Muscle of leg (tissue), 11 donors: ENCODE data around the gene TBC1D22A. TPM values are rescaled to one million over a fixed set of nuclear protein-coding genes. Genes with fewer than 3 reads are reported as not detected.

Experiments
- DNase-seq: peaks from one replicate; pipeline ENCODE4 v3.0.0; 2013
- H3K27ac ChIP-seq: one replicate; pipeline ENCODE4 v1.5.1; 2013; ENCODE audit warnings: mild to moderate bottlenecking, low read length, control low read depth
- H3K27me3 ChIP-seq: one replicate; pipeline ENCODE4 v1.6.1; 2013; ENCODE audit warnings: low read length; ENCODE audit not compliant: control insufficient read depth, insufficient read depth
- H3K36me3 ChIP-seq: one replicate; pipeline ENCODE4 v1.6.1; 2013; ENCODE audit warnings: low read length; ENCODE audit not compliant: control insufficient read depth, insufficient read depth
- H3K4me1 ChIP-seq: one replicate; pipeline ENCODE4 v1.6.1; 2013; ENCODE audit warnings: low read length; ENCODE audit not compliant: control insufficient read depth, insufficient read depth
- H3K4me3 ChIP-seq: one replicate; pipeline ENCODE4 v1.5.1; 2013; ENCODE audit warnings: low read length, control low read depth
- H3K9me3 ChIP-seq: replicated peaks from 2 replicates; pipeline ENCODE4 v1.6.1; 2013; ENCODE audit warnings: low read depth, low read length; ENCODE audit not compliant: control insufficient read depth
- WGBS: methylation state at CpG from one replicate; pipeline ENCODE4 v1.1.5; 2013; ENCODE audit warnings: missing lambda C conversion rate; ENCODE audit not compliant: insufficient coverage; 5-methylcytosine and 5-hydroxymethylcytosine counted together
- polyA plus RNA-seq, 8 donors: library from polyadenylated mRNA; unstranded; fragments of 120-200 nt; gene quantifications; one replicate each; pipeline versions ENCODE4 v1.2.1 to v1.2.3, GENCODE V29; 2013; ENCODE audit warnings: inconsistent platforms in 1 of 8, low replicate concordance in 1 of 8; ENCODE audit not compliant: insufficient read length in 8 of 8, insufficient read depth in 1 of 8
- total RNA-seq: library from RNA; stranded (reverse); fragments of 120-200 nt; gene quantifications from one replicate; pipeline ENCODE4 v1.2.4, GENCODE V29; 2013

The TBC1D22A gene
- total and polyA plus RNA-seq, 9 donors = 8.0 to 16.9 (median 15.6) TPM

DNA sequence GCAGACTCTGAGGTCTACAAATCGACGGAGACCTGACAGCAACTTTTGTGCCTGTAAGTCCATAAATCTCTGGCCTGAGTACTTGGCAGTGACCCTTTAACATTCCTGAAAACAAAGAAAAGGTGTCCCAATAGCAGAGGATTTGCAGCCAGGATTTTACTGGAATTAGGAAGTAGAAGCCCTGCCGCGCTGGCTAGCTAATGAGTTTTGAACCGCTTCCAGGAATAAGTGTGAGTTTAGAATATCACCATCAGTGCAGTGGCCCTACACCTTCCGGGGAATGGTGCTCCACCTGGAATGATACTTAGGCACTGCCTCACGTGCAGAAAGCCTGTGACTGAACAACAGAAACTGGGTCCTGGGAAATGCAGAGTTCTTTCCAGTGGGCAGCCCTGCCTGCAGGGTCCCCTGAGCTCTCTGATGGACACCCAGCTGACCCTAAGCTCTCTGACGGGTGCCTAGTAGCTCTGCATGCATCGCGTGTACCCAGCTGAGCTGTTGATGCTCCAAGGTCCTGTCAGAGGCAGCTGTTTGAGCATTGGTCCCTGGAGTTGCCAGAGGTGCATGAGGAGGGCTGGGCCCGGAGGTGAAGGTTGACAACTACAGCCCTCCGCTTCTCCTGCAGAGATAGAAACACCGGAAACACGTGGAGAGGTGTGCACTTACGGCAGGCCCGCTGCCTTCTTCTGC lies 380.9 kb downstream of the TBC1D22A start:
- DNase-seq = peak; percentile 25
- Histone ChIP-seq H3K4me3 (no peak overlapping the region), H3K27me3 (no peaks in the 10 kb centered on the region), H3K36me3 (no peaks in the 10 kb centered on the region), H3K27ac (no peak overlapping the region), H3K4me1 (peaks cover 11% of the 10 kb centered on the region), H3K9me3 (no peaks in the 10 kb centered on the region)
- 73% methylated on average over 13 of the region's 16 CpGs for WGBS

DNA sequence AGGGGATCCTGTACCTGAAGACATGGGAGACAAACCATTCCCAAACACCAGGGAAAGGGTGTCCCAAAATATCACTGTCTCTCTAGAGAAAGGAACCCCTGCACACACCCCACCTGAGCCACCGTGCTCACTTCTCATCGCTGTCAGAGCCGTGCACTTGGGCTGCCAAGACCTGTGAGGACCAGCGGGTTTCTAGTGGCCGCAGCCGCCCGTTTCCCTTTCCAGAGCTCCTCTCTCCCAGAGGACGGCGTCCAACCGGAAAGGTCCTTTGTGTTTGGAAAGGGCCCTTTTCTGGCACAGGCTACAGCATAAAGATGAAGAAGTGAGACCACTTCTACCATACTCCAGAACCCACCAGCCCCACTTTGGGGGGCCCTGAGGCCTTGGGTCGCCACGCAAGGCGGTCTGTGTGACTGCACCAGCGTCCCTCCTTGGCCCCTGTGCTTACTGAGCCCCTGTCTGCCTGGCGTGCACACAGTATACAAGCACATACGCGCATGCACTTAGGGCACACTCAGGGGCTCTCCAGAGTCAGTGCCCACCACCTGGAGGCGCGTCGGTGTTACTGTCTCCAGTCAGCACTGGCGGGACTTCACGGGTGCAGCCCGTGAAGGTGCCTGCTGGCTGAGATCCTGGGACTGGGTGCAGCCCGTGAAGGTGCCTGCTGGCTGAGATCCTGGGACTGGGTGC lies 381.8 kb downstream of the TBC1D22A start:
- no peaks in the 10 kb centered on the region for H3K27me3 ChIP-seq
- no peak overlapping the region for H3K4me3 ChIP-seq
- no peaks in the 10 kb centered on the region for H3K36me3 ChIP-seq
- DNase-seq = no peak
- H3K27ac ChIP-seq = no peak overlapping the region
- no peaks in the 10 kb centered on the region for H3K9me3 ChIP-seq
- 93% methylated on average over 20 of the region's 24 CpGs for WGBS
- peaks cover 4% of the 10 kb centered on the region for H3K4me1 ChIP-seq

DNA sequence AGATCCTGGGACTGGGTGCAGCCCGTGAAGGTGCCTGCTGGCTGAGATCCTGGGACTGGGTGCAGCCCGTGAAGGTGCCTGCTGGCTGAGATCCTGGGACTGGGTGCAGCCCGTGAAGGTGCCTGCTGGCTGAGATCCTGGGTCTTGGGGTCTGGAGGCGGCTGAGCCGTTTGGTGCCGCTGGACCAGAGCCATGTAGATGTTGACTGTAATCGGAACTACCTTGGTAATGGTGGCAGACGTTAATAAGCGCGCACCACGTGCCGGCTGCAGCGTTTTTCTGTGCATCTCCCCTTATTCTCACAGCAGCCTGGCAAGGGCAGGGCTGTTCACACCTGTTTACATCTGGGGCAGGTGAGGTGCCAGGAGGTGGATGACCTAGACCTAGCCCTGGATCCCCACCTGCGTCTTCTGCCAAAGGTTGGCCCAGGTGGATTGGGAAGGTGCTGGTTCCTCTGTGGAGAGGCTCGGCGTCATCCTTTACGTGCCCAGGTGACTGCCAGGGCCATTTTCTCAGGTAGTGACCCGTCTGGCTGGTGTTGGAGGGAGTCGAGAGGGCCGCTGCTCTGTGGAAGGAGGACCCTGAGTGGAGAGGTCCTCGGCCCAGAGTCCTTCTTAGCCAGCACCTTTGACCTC lies 382.5 kb downstream of the TBC1D22A start:
- WGBS = 90% methylated on average over 12 of the region's 21 CpGs
- H3K36me3 ChIP-seq = no peaks in the 10 kb centered on the region
- H3K4me3 ChIP-seq = no peak overlapping the region
- no peak for DNase-seq
- no peaks in the 10 kb centered on the region for H3K27me3 ChIP-seq
- H3K4me1 ChIP-seq = no peaks in the 10 kb centered on the region
- H3K9me3 ChIP-seq = no peaks in the 10 kb centered on the region
- H3K27ac ChIP-seq = no peak overlapping the region

DNA sequence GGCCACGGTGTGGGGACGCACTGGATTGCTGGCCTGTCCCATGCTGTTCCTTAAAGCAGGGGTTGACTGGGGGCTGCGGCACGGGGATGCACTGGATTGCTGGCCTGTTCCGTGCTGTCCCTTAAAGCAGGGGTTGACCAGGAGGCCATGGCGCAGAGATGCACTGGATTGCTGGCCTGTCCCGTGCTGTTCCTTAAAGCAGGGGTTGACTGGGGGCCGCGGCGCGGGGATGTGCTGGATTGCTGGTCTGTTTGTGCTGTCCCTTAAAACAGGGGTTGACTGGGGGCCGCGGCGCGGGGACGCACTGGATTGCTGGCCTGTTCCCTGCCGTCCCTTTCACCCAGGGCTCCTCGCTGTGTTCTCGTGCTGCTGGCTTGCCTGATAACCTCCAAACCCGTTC lies 383.4 kb downstream of the TBC1D22A start:
- no peaks in the 10 kb centered on the region for H3K36me3 ChIP-seq

DNA sequence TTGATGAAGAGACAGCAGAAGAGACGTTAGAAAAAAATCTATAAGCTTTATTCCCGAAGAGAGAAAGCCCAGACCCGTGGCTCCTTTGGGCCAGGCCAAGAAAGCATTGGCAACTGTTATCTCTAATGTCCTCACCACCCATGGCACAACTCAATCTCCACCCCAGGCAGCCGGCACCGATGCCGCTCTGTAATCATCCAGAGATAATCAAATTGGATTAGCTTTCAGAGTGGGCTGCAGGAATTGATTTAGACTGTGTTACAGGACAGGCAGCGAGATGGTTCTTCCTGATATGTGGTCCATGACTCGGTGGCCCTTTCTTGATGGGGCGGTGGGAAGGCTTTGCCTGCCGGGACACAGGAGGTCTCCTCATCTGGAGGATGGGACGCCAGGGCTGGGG lies 383.9 kb downstream of the TBC1D22A start:
- 91% methylated on average over 8 of the region's 11 CpGs for WGBS
- H3K9me3 ChIP-seq = no peaks in the 10 kb centered on the region
- DNase-seq = no peak
- no peaks in the 10 kb centered on the region for H3K36me3 ChIP-seq
- no peaks in the 10 kb centered on the region for H3K27me3 ChIP-seq
- H3K4me3 ChIP-seq = no peak overlapping the region
- no peaks in the 10 kb centered on the region for H3K4me1 ChIP-seq
- H3K27ac ChIP-seq = no peak overlapping the region

More for the DNA sequence above, 383.4 kb downstream of the TBC1D22A start:
- Histone ChIP-seq H3K9me3 (no peaks in the 10 kb centered on the region), H3K27ac (no peak overlapping the region), H3K27me3 (no peaks in the 10 kb centered on the region), H3K4me1 (no peaks in the 10 kb centered on the region), H3K4me3 (no peak overlapping the region)
- DNase-seq = no peak
- 91% methylated on average over 16 of the region's 20 CpGs for WGBS

DNA sequence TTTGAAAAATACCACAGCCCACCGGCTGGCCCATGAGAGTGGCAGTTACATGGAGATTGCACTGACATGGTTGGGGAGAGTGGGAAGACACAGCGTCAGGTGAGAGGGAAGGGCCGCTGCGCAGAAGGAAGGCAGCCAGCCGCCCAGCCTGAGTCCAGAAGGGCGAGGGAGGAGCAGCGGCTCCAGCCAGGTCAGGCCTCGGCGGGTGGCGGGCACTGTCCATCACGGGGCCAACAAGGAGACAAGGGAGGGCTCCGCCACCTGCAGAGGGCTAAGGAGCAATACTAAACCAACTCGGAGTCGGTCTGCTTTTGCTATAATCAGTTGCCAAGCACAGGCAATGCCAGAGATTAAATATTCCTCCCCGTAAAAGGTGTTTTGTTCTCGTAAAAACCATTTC lies 384.5 kb downstream of the TBC1D22A start:
- no peak overlapping the region for H3K4me3 ChIP-seq
- no peak overlapping the region for H3K27ac ChIP-seq
- peaks cover 4% of the 10 kb centered on the region for H3K4me1 ChIP-seq
- no peaks in the 10 kb centered on the region for H3K27me3 ChIP-seq
- H3K36me3 ChIP-seq = no peaks in the 10 kb centered on the region
- 85% methylated on average over 14 of the region's 16 CpGs for WGBS
- H3K9me3 ChIP-seq = no peaks in the 10 kb centered on the region
- no peak for DNase-seq

DNA sequence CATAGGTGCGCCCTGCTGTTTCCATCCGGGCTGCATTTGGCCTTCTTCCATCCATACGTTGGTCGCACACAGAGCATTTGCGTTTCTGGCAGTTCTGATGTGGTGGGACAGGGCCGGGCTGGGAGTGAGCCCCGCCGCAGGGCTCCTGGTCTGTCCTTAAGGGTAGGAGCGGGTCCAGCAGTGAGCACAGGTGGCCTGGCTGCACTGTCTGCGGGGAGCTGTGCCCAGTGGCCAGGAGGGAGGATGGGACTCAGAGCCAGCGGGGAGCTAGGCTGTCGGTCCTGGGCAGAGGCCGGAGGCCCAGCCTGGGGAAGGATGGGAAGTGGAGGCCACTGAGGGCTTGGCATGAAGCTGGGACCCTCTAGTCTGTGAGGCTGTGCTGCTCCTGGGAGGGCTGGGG lies 385.1 kb downstream of the TBC1D22A start:
- H3K27me3 ChIP-seq = no peaks in the 10 kb centered on the region
- H3K27ac ChIP-seq = no peak overlapping the region
- no peak for DNase-seq
- no peak overlapping the region for H3K4me3 ChIP-seq
- peaks cover 4% of the 10 kb centered on the region for H3K4me1 ChIP-seq
- no peaks in the 10 kb centered on the region for H3K36me3 ChIP-seq
- 73% methylated on average over 11 of the region's 13 CpGs for WGBS
- H3K9me3 ChIP-seq = no peaks in the 10 kb centered on the region

DNA sequence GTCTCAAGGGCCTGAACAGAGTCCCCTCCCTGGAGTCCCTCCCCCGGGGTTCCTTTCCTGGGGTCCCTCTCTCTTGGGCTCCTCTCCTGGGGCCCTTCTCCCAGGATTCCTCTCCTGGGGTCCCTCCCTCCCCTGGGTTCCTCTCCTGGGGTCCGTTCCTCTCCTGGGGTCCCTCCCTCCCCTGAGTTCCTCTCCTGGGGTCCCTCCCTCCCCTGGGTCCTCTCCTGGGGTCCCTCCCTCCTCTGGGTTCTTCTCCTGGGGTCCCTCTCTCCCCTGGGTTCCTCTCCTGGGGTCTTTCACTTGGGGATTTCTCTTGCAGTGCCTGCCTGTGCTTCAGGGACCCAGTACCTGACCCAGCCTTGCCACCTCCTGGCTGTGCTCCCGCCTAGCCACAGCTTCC lies 386.1 kb downstream of the TBC1D22A start:
- no peak for DNase-seq
- 81% methylated on average over 3 of the region's 3 CpGs for WGBS
- no peaks in the 10 kb centered on the region for H3K27me3 ChIP-seq

DNA sequence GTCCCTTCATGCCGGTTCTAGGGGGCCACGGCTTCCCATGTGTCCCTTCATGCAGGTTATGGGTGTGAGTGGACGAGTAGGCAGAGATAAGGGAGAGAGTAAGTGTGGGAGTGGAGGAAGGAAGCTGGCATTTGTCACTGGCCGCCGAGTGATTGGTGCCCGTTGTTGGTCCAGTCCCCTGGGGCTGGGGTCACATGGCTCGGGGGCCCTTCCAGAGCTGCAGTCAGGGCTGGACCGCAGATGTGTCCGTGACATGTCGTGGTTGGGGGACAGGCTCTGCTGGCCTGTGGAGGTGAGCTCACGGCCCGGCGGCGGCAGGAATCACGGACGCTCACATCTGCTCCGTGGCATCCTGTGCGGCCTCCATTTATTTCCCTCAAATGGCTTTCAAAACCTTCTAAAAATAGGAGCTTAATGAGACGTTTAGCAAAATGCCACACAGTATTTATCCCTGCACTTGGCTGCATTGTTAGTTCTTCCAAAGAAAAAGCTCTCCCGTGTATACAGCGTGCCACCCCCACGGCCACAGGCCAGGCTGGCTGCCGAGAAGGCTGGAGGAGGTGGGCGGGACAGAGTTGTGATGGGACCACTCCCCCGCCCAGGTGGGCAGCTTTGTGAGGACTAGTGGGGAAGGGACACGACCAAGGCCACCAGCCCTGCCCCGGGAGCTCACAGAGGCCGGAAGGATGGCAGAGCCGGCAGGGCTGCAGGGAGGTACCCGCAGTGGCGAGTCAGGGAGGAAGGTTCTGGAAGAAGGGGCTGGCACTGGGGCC lies 386.7 kb downstream of the TBC1D22A start:
- H3K4me3 ChIP-seq = no peak overlapping the region

More for the DNA sequence above, 386.1 kb downstream of the TBC1D22A start:
- H3K36me3 ChIP-seq = no peaks in the 10 kb centered on the region
- peaks cover 2% of the 10 kb centered on the region for H3K9me3 ChIP-seq
- peaks cover 4% of the 10 kb centered on the region for H3K4me1 ChIP-seq
- no peak overlapping the region for H3K27ac ChIP-seq
- no peak overlapping the region for H3K4me3 ChIP-seq

DNA sequence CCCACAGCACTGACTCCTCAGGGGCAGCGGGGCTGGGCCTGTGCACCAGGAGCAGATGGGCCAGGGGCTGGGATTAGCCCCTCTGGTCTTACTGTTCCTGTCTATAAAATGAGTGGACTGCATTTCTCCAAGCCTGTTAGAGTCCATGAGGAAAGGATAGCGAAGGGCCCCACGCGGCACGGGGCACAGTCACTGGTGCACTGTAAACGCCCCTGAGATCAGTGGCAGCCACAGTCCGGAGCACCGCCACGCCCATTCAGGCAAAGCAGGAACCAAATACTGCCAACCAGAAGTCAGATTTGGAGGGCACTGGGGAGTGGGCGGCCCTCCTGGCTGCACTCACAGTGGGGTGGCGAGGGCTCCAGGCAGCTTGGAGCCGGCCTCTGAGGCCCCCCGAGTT lies 387.5 kb downstream of the TBC1D22A start:
- DNase-seq = no peak
- Histone ChIP-seq H3K4me3 (no peak overlapping the region), H3K36me3 (no peaks in the 10 kb centered on the region), H3K4me1 (peaks cover 14% of the 10 kb centered on the region), H3K9me3 (peaks cover 2% of the 10 kb centered on the region), H3K27ac (no peak overlapping the region), H3K27me3 (no peaks in the 10 kb centered on the region)
- 96% methylated on average over 12 of the region's 13 CpGs for WGBS

More for the DNA sequence above, 386.7 kb downstream of the TBC1D22A start:
- peaks cover 2% of the 10 kb centered on the region for H3K9me3 ChIP-seq
- no peak overlapping the region for H3K27ac ChIP-seq
- no peaks in the 10 kb centered on the region for H3K36me3 ChIP-seq
- DNase-seq = no peak
- 70% methylated on average over 30 of the region's 31 CpGs for WGBS
- peaks cover 6% of the 10 kb centered on the region for H3K4me1 ChIP-seq
- H3K27me3 ChIP-seq = no peaks in the 10 kb centered on the region
